Mesendoderm (in vitro differentiated cells): ENCODE measurements around the gene AGPS.

Experiments used
- DNase-seq: peaks from one replicate; pipeline ENCODE4 v3.0.0; 2013
- H2AK5ac ChIP-seq: 2 replicates; pipeline ENCODE4 v1.6.1; 2013; ENCODE audit warnings: low read length, inconsistent platforms
- H2BK120ac ChIP-seq: 2 replicates; pipeline ENCODE4 v1.6.1; 2013; ENCODE audit warnings: low read depth, mild to moderate bottlenecking, low read length, moderate library complexity, mixed read lengths
- H2BK15ac ChIP-seq: replicated peaks from 2 replicates; pipeline ENCODE4 v1.6.1; 2013; ENCODE audit warnings: low read depth, mild to moderate bottlenecking, moderate library complexity
- H2BK5ac ChIP-seq: 2 replicates; pipeline ENCODE4 v1.6.1; 2013; ENCODE audit warnings: low read length, inconsistent platforms
- H3K18ac ChIP-seq: 2 replicates; pipeline ENCODE4 v1.6.1; 2013; ENCODE audit warnings: mild to moderate bottlenecking, low read length, mixed read lengths
- H3K23ac ChIP-seq: one replicate; pipeline ENCODE4 v1.6.1; 2013; ENCODE audit warnings: low read length
- H3K27ac ChIP-seq: 2 replicates; pipeline ENCODE4 v1.5.1; 2013; ENCODE audit warnings: low read depth, mild to moderate bottlenecking, inconsistent platforms, low read length, moderate library complexity
- H3K27me3 ChIP-seq: 2 replicates; pipeline ENCODE4 v1.6.1; 2013; ENCODE audit warnings: low read length, control low read depth, mild to moderate bottlenecking, inconsistent platforms; ENCODE audit not compliant: insufficient read depth, poor library complexity
- H3K36me3 ChIP-seq: 2 replicates; pipeline ENCODE4 v1.6.1; 2013; ENCODE audit warnings: low read length, inconsistent platforms; ENCODE audit not compliant: control insufficient read depth, insufficient read depth
- H3K4ac ChIP-seq: one replicate; pipeline ENCODE4 v1.6.1; 2013; ENCODE audit warnings: low read depth, mild to moderate bottlenecking, low read length, moderate library complexity
- H3K4me1 ChIP-seq: 2 replicates; pipeline ENCODE4 v1.6.1; 2013; ENCODE audit warnings: low read depth, low read length, inconsistent platforms; ENCODE audit not compliant: control insufficient read depth
- H3K4me2 ChIP-seq: 2 replicates; pipeline ENCODE4 v1.6.1; 2013; ENCODE audit warnings: low read length
- H3K4me3 ChIP-seq: 2 replicates; pipeline ENCODE4 v1.5.1; 2013; ENCODE audit warnings: mild to moderate bottlenecking, low read length
- H3K56ac ChIP-seq: one replicate; pipeline ENCODE4 v1.6.1; 2013; ENCODE audit warnings: low read length
- H3K79me1 ChIP-seq: 2 replicates; pipeline ENCODE4 v1.6.1; 2013; ENCODE audit warnings: low read length, inconsistent platforms
- H3K79me2 ChIP-seq: 2 replicates; pipeline ENCODE4 v1.6.1; 2013; ENCODE audit warnings: mild to moderate bottlenecking, low read length; ENCODE audit not compliant: control insufficient read depth, insufficient read depth
- H3K9ac ChIP-seq: 2 replicates; pipeline ENCODE4 v1.6.1; 2013; ENCODE audit warnings: low read length, inconsistent platforms
- H4K5ac ChIP-seq: one replicate; pipeline ENCODE4 v1.6.1; 2013; ENCODE audit warnings: low read length
- H4K8ac ChIP-seq: one replicate; pipeline ENCODE4 v1.6.1; 2013; ENCODE audit warnings: low read depth, mild to moderate bottlenecking, control low read depth, low read length, moderate library complexity
- WGBS: extraction: QIAGEN DNeasy Blood & Tissue Kit; methylation state at CpG from one replicate; pipeline ENCODE4 v1.1.7; 2013; ENCODE audit warnings: low lambda C conversion rate, missing lambda C conversion rate; ENCODE audit not compliant: insufficient coverage; ENCODE audit errors: extremely low coverage; 5-methylcytosine and 5-hydroxymethylcytosine counted together

The AGPS gene

DNA sequence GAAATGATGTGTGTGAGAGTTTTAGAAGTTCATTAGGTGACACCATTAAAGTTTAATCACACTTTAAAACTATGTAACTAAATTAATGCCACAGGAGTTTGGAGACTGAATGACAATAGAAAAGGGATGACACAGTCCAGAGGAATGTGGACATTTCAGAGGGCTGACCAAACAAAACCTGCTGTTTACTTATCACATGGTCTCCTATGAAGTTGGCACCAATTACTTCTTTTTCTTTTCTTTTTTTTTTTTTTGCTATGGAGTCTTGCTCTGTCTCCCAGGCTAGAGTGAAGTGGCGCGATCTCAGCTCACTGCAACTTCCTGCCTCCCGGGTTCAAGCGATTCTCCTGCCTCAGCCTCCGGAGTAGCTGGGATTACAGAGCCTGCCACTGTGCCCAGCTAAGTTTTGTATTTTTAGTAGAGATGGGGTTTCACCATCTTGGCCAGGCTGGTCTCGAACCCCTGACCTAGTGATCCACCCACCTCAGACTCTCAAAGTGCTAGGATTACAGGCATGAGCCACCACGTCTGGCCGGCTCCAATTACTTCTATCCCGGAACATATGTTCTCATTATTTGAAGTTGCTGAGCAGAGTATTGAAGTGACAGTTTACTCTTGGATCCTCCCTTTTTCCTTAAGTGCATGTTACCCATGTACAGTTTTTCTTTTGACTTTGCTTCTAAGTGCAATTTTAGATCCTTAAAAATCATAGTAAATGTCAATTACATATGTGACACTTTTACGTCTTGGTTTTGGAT is 4.3 kb downstream of the AGPS start:
- DNase-seq: peak; percentile 51
- Histone ChIP-seq H3K4me2 (no peak overlapping the region), H3K27ac (no peak overlapping the region), H2BK120ac (no peak overlapping the region), H3K56ac (no peak overlapping the region), H3K4me3 (no peak overlapping the region), H3K36me3 (no peaks in the 10 kb centered on the region), H2BK15ac (no peak overlapping the region), H3K4me1 (peaks cover 9% of the 10 kb centered on the region), H3K18ac (no peak overlapping the region), H3K23ac (no peak overlapping the region), H3K4ac (no peak overlapping the region), H4K8ac (no peak overlapping the region), H2BK5ac (no peak overlapping the region), H3K79me1 (peaks cover 13% of the 10 kb centered on the region), H2AK5ac (no peak overlapping the region), H3K27me3 (no peaks in the 10 kb centered on the region), H4K5ac (no peak overlapping the region), H3K9ac (no peak overlapping the region), H3K79me2 (peaks cover 59% of the 10 kb centered on the region)
- no CpG with 5 or more reads among the region's 10 CpGs for WGBS

- H2BK5ac ChIP-seq: no peak overlapping the region
- peaks cover 65% of the 10 kb centered on the region for H3K79me2 ChIP-seq
- no peak overlapping the region for H3K23ac ChIP-seq
- no peak overlapping the region for H4K8ac ChIP-seq
- no peaks in the 10 kb centered on the region for H3K36me3 ChIP-seq
- peaks cover 7% of the 10 kb centered on the region for H3K4me1 ChIP-seq
- no peak overlapping the region for H3K4me2 ChIP-seq
- WGBS: no CpG with 5 or more reads among the region's 12 CpGs
- no peaks in the 10 kb centered on the region for H3K27me3 ChIP-seq
- DNase-seq: no peak
- H3K79me1 ChIP-seq: peaks cover 13% of the 10 kb centered on the region
- H3K56ac ChIP-seq: no peak overlapping the region
- H3K27ac ChIP-seq: no peak overlapping the region
- H4K5ac ChIP-seq: no peak overlapping the region
- H2BK120ac ChIP-seq: no peak overlapping the region
- no peak overlapping the region for H3K4me3 ChIP-seq
- H3K18ac ChIP-seq: no peak overlapping the region
- no peak overlapping the region for H2AK5ac ChIP-seq
- H3K9ac ChIP-seq: no peak overlapping the region
- no peak overlapping the region for H3K4ac ChIP-seq
- no peak overlapping the region for H2BK15ac ChIP-seq
These were observed 5.1 kb downstream of the AGPS start for GRCh38 chr2:177397481-177398289.

- H3K79me1 ChIP-seq: peaks cover 11% of the 10 kb centered on the region
- no peaks in the 10 kb centered on the region for H3K27me3 ChIP-seq
- H3K56ac ChIP-seq: no peak overlapping the region
- H3K36me3 ChIP-seq: no peaks in the 10 kb centered on the region
- H2BK120ac ChIP-seq: no peak overlapping the region
- no peak overlapping the region for H3K4me3 ChIP-seq
- H4K8ac ChIP-seq: no peak overlapping the region
- H3K23ac ChIP-seq: no peak overlapping the region
- no peak overlapping the region for H3K4ac ChIP-seq
- no peak overlapping the region for H2BK5ac ChIP-seq
- no peak overlapping the region for H4K5ac ChIP-seq
- H3K79me2 ChIP-seq: peaks cover 61% of the 10 kb centered on the region
- no peak overlapping the region for H2BK15ac ChIP-seq
- no peak overlapping the region for H2AK5ac ChIP-seq
- no peak overlapping the region for H3K27ac ChIP-seq
- no peak for DNase-seq
- H3K4me1 ChIP-seq: peaks cover 7% of the 10 kb centered on the region
- H3K4me2 ChIP-seq: no peak overlapping the region
- H3K9ac ChIP-seq: no peak overlapping the region
- no peak overlapping the region for H3K18ac ChIP-seq
- WGBS: no CpG with 5 or more reads among the region's 1 CpG
These were observed 5.7 kb downstream of the AGPS start for GRCh38 chr2:177398290-177398683.

GRCh38 chr2:177398791-177399190 is 6.2 kb downstream of the AGPS start:
- no peak overlapping the region for H2BK120ac ChIP-seq
- no peak overlapping the region for H3K27ac ChIP-seq
- peaks cover 11% of the 10 kb centered on the region for H3K79me1 ChIP-seq
- no peaks in the 10 kb centered on the region for H3K27me3 ChIP-seq
- no peak for DNase-seq
- no CpG with 5 or more reads among the region's 1 CpG for WGBS
- no peak overlapping the region for H3K18ac ChIP-seq
- H3K4me1 ChIP-seq: peaks cover 7% of the 10 kb centered on the region
- no peaks in the 10 kb centered on the region for H3K36me3 ChIP-seq
- no peak overlapping the region for H3K4ac ChIP-seq
- no peak overlapping the region for H4K8ac ChIP-seq
- H3K56ac ChIP-seq: no peak overlapping the region
- H3K9ac ChIP-seq: no peak overlapping the region
- no peak overlapping the region for H3K23ac ChIP-seq
- H2AK5ac ChIP-seq: no peak overlapping the region
- H4K5ac ChIP-seq: no peak overlapping the region
- no peak overlapping the region for H3K4me2 ChIP-seq
- H3K4me3 ChIP-seq: no peak overlapping the region
- no peak overlapping the region for H2BK15ac ChIP-seq
- H2BK5ac ChIP-seq: no peak overlapping the region
- H3K79me2 ChIP-seq: peaks cover 57% of the 10 kb centered on the region

GRCh38 chr2:177399376-177399775 is 6.8 kb downstream of the AGPS start:
- Histone ChIP-seq H2BK15ac (no peak overlapping the region), H2BK5ac (no peak overlapping the region), H3K36me3 (no peaks in the 10 kb centered on the region), H3K27ac (no peak overlapping the region), H3K18ac (no peak overlapping the region), H3K4me1 (peaks cover 7% of the 10 kb centered on the region), H3K56ac (no peak overlapping the region), H4K5ac (no peak overlapping the region), H4K8ac (no peak overlapping the region), H3K4ac (no peak overlapping the region), H3K79me1 (peaks cover 14% of the 10 kb centered on the region), H2BK120ac (no peak overlapping the region), H3K4me2 (no peak overlapping the region), H3K4me3 (no peak overlapping the region), H2AK5ac (no peak overlapping the region), H3K79me2 (peaks cover 57% of the 10 kb centered on the region), H3K9ac (no peak overlapping the region), H3K23ac (no peak overlapping the region), H3K27me3 (no peaks in the 10 kb centered on the region)
- DNase-seq: no peak
- no CpG with 5 or more reads among the region's 1 CpG for WGBS
